ENCODE data around the gene MERTK. TPM values are rescaled to one million over a fixed set of nuclear protein-coding genes. Genes with fewer than 3 reads are reported as not detected.
"Not testable (repeated sequence)": the region's sequence is repeated elsewhere in the genome, so short reads cannot be mapped to it uniquely, and the experiment has no call there.

MERTK gene
- total RNA-seq, 1 experiment from 2014 or later: not detected

DNA sequence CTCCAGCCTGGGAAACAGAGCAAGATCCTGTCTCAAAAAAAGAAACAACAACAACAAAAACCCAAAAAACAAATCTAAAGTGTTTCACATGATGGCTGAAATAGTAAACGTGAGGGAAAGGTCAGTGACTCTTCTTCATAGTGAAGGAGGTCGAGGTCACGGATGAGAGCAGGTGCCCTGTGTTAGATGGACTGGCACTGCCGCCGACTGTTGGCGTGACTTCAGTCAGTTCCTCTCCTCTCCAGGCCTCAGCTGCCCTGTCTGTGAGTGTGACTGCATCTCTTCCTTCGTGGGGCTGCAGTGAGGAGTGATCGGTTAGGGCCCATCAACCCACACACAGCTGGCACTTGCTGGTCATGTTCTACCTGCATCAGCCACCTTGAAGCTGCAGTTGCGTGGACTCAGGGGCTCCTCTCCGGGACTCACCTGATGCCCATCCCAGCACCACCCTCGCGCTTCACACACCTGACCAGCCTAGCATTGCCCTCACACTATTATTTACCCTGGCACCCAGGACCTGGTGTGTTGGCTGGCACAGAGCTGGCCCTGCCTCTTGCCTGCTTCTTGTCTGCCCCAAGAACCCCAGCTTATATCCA, 126.6 kb downstream of the MERTK start:
- no peak overlapping the region for H3K4me3 ChIP-seq
- no peak overlapping the region for H3K27ac ChIP-seq
- H3K4me1 ChIP-seq (replicated peaks): no peaks in the 10 kb centered on the region
- no peaks in the 10 kb centered on the region for H3K36me3 ChIP-seq
- no peak for DNase-seq (ENCODE audit: low read depth in 1 of 2, low spot score in 2 of 2)
- no peaks in the 10 kb centered on the region; the same call in 1 of the 2 replicates for H3K27me3 ChIP-seq (replicated peaks)
- H3K9me3 ChIP-seq (replicated peaks): no peaks in the 10 kb centered on the region

DNA sequence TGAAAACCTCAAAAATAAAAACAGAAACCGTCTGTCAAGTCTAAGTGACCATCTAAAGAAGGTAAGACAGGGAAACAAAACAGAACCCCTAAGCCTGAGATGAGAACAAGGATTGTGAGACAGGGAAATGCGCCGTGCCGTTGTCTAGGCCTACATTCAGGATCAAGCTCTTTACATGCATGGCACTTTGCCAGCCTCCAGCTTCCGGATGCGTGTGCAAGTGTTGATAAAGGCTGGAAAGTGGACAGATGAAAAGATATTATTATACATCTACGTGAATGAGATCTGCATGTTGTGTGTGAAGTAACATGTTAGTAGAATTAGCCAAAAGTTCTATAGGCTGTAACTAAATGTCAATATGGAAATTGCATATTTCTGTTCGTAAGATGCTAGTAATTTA, 128.1 kb downstream of the MERTK start:
- DNase-seq (ENCODE audit: low read depth in 1 of 2, low spot score in 2 of 2): no peak
- Histone ChIP-seq H3K9me3 (replicated peaks) (no peaks in the 10 kb centered on the region), H3K36me3 (no peaks in the 10 kb centered on the region), H3K4me3 (no peak overlapping the region), H3K4me1 (replicated peaks) (no peaks in the 10 kb centered on the region), H3K27ac (no peak overlapping the region), H3K27me3 (replicated peaks) (no peaks in the 10 kb centered on the region; the same call in 1 of the 2 replicates)

GRCh38 chr2:112027767-112028166, 129.4 kb downstream of the MERTK start:
- H3K27me3 ChIP-seq (replicated peaks): no peaks in the 10 kb centered on the region; the same call in 1 of the 2 replicates
- DNase-seq (ENCODE audit: low read depth in 1 of 2, low spot score in 2 of 2): no peak
- H3K9me3 ChIP-seq (replicated peaks): no peaks in the 10 kb centered on the region
- no peak overlapping the region for H3K27ac ChIP-seq
- H3K4me3 ChIP-seq: no peak overlapping the region
- H3K4me1 ChIP-seq (replicated peaks): no peaks in the 10 kb centered on the region
- no peaks in the 10 kb centered on the region for H3K36me3 ChIP-seq

DNA sequence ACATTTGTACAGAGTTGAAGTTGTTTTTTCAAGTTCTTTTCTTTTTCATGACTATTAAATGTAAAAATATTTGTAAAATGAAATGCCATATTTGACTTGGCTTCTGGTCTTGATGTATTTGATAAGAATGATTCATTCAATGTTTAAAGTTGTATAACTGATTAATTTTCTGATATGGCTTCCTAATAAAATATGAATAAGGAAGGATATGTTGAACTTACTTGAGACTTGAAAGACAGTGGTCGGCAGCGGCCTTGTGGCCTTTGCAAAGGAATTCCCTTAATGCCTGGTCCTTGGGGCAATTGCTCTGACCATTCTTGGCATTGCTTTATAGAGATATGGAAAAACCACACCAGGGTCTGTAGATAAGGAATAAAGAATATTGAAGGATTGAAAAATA, 130.8 kb downstream of the MERTK start:
- no peaks in the 10 kb centered on the region for H3K36me3 ChIP-seq
- no peaks in the 10 kb centered on the region for H3K9me3 ChIP-seq (replicated peaks)
- DNase-seq (ENCODE audit: low read depth in 1 of 2, low spot score in 2 of 2): no peak
- no peaks in the 10 kb centered on the region; the same call in 1 of the 2 replicates for H3K27me3 ChIP-seq (replicated peaks)
- H3K27ac ChIP-seq: no peak overlapping the region
- H3K4me1 ChIP-seq (replicated peaks): no peaks in the 10 kb centered on the region
- no peak overlapping the region for H3K4me3 ChIP-seq

- Histone ChIP-seq H3K27me3 (replicated peaks) (no peaks in the 10 kb centered on the region; the same call in 1 of the 2 replicates), H3K36me3 (no peaks in the 10 kb centered on the region), H3K4me3 (no peak overlapping the region), H3K27ac (no peak overlapping the region), H3K9me3 (replicated peaks) (no peaks in the 10 kb centered on the region), H3K4me1 (replicated peaks) (no peaks in the 10 kb centered on the region)
- no peak for DNase-seq (ENCODE audit: low read depth in 1 of 2, low spot score in 2 of 2)
These were observed 133.2 kb downstream of the MERTK start for GRCh38 chr2:112031473-112032223.

GRCh38 chr2:112032224-112032586, 133.8 kb downstream of the MERTK start:
- no peaks in the 10 kb centered on the region for H3K9me3 ChIP-seq (replicated peaks)
- no peaks in the 10 kb centered on the region; the same call in 1 of the 2 replicates for H3K27me3 ChIP-seq (replicated peaks)
- H3K4me3 ChIP-seq: no peak overlapping the region
- DNase-seq (ENCODE audit: low read depth in 1 of 2, low spot score in 2 of 2): no peak
- H3K27ac ChIP-seq: no peak overlapping the region
- H3K4me1 ChIP-seq (replicated peaks): no peaks in the 10 kb centered on the region
- no peaks in the 10 kb centered on the region for H3K36me3 ChIP-seq

DNA sequence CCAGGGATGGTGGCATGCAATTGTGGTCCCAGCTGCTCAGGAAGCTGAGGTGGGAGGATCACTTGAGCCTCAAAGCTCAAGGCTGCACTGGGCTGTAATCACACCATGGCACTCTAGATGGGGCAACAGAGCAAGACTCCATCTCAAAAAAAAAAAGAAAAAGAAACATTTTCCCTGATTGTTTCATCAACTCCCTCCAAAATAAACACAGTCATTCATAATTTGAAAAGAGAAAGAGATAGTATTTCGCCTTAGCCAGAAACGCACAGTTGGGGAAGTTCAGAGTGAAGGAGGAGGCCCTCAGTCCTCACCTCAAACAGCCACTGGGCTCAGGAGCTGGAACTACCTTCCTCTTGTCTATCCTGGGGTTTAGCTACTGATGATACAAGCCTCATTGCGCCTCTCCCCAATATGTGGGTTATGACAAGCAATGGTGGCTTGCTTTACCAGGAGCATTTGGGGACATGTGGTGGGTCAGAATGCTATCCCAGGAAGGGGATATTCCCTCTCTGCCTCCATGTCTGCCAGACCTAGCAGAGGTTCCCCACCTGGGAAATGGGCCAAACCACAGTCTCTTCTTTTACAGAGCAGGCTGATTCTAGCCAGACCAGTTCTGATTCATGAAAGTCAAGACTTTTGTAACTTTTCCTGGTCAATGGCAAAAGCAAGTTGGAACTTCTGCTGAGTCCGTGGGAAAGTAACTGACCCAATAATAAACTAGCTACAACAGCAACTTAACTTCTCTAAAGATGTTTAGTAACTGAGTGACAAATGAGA, 134.5 kb downstream of the MERTK start:
- peaks cover 5% of the 10 kb centered on the region; the same call in 1 of the 2 replicates for H3K27me3 ChIP-seq (replicated peaks)
- no peak for DNase-seq (ENCODE audit: low read depth in 1 of 2, low spot score in 2 of 2)
- H3K9me3 ChIP-seq (replicated peaks): no peaks in the 10 kb centered on the region
- no peak overlapping the region for H3K27ac ChIP-seq
- H3K36me3 ChIP-seq: no peaks in the 10 kb centered on the region
- no peak overlapping the region for H3K4me3 ChIP-seq
- no peaks in the 10 kb centered on the region for H3K4me1 ChIP-seq (replicated peaks)

DNA sequence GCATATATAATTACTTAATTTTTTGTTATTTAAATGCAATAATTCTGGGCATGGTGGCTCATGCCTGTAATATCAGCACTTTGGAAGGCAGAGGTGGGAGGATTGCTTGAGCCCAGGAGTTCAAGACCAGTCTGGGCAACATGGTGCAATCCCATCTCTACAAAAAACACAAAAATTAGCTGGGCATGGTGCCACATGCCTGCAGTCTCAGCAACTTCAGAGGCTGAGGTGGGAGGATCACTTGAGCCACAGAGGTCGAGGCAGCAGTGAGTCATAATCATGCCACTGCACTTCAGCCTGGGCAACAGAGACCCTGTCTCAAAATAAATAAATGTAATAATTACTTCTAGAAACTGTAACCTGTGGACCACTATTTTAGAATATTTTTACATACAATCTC, 135.2 kb downstream of the MERTK start:
- Histone ChIP-seq H3K4me3 (no peak overlapping the region), H3K36me3 (no peaks in the 10 kb centered on the region), H3K9me3 (replicated peaks) (no peaks in the 10 kb centered on the region), H3K4me1 (replicated peaks) (no peaks in the 10 kb centered on the region), H3K27ac (no peak overlapping the region), H3K27me3 (replicated peaks) (peaks cover 5% of the 10 kb centered on the region; the same call in 1 of the 2 replicates)
- no peak for DNase-seq (ENCODE audit: low read depth in 1 of 2, low spot score in 2 of 2)

GRCh38 chr2:112034924-112035323, 136.5 kb downstream of the MERTK start:
- Histone ChIP-seq H3K27me3 (replicated peaks) (peaks cover 5% of the 10 kb centered on the region; the same call in 1 of the 2 replicates), H3K4me1 (replicated peaks) (no peaks in the 10 kb centered on the region), H3K36me3 (no peaks in the 10 kb centered on the region), H3K4me3 (no peak overlapping the region), H3K27ac (no peak overlapping the region), H3K9me3 (replicated peaks) (no peaks in the 10 kb centered on the region)
- no peak for DNase-seq (ENCODE audit: low read depth in 1 of 2, low spot score in 2 of 2)

DNA sequence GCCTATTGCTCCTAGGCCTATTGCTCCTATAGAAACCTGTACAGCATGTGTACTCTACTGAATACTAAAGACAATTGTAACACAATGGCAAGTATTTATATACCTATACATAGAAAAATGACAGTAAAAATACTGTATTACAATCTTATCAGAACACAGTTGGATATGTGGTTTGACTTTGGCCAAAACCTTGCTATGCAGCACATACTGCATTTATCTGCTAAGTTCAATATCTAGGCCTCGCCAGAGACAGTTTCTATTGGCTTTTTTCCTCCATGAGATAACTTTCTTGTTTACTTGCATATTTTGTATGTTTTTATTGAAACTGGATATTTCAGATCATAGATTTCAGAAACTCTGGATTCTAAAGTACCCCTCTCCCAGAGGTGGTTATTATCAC, 137.4 kb downstream of the MERTK start:
- Histone ChIP-seq H3K36me3 (no peaks in the 10 kb centered on the region), H3K9me3 (replicated peaks) (no peaks in the 10 kb centered on the region), H3K27me3 (replicated peaks) (peaks cover 5% of the 10 kb centered on the region; the same call in 1 of the 2 replicates), H3K27ac (no peak overlapping the region), H3K4me3 (no peak overlapping the region), H3K4me1 (replicated peaks) (no peaks in the 10 kb centered on the region)
- no peak for DNase-seq (ENCODE audit: low read depth in 1 of 2, low spot score in 2 of 2)

DNA sequence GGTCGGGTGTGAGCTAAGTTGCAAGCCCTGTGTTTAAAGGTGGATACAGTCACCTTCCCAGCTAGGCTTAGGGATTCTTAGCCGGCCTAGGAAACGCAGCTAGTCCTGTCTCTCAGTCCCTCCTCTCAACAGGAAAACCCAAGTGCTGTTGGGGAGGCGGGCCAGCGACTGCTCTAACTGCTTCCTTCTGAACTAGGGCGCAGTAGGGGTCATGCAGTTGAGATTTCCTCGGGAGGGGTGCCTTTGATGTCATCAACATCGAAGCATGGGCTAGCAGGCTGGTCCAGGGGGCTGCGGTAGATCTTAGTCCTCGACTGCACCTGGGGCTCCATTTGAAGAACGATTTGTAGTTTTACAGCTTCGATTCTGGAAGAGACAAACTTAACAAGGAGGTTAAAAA, 141.1 kb downstream of the MERTK start:
- H3K4me1 ChIP-seq (replicated peaks); H3K27ac ChIP-seq; H3K36me3 ChIP-seq: not testable (repeated sequence)

DNA sequence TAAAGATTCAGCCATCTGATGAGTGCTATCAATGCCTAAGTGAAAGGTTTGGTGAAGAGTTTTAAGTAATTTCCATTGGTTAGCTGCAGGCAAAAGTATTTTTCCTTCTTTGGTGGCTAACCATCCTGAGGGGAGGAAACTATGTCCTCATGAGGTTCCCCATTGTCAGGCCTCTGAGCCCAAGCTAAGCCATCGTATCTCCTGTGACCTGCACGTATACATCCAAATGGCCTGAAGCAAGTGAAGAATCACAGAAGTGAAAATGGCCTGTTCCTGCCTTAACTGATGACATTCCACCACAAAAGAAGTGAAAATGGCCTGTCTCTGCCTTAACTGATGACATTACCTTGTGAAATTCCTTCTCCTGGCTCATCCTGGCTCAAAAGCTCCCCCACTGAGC, 141.7 kb downstream of the MERTK start:
- not testable (repeated sequence) for H3K36me3 ChIP-seq; H3K4me1 ChIP-seq (replicated peaks)

More for the DNA sequence above, 141.1 kb downstream of the MERTK start:
- H3K9me3 ChIP-seq (replicated peaks); H3K27me3 ChIP-seq (replicated peaks); H3K4me3 ChIP-seq; DNase-seq (ENCODE audit: low read depth in 1 of 2, low spot score in 2 of 2): not testable (repeated sequence)

DNA sequence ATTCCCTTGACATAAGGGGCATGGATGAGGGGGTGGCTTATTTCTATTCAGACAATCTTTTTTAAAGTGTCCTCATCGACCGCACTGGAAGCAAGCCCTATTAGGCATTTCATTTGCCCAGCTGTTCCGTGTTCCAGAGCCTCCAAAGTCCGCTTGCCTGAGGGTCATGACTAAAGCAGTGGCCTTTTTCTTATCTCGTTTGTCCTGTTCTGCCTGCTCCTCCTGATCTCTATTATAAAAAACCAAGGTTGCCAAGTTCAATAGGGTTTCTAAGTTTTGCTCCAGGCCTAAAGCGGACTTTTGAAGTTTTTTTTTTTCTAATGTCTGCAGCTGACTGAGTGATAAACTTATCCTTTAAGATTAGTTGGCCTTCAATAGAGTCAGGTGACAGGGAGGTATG, 143.1 kb downstream of the MERTK start:
- not testable (repeated sequence) for H3K36me3 ChIP-seq; DNase-seq (ENCODE audit: low read depth in 1 of 2, low spot score in 2 of 2); H3K4me1 ChIP-seq (replicated peaks); H3K27ac ChIP-seq; H3K4me3 ChIP-seq; H3K9me3 ChIP-seq (replicated peaks); H3K27me3 ChIP-seq (replicated peaks)

More for the DNA sequence above, 141.7 kb downstream of the MERTK start:
- H3K27ac ChIP-seq; H3K27me3 ChIP-seq (replicated peaks); H3K4me3 ChIP-seq; H3K9me3 ChIP-seq (replicated peaks); DNase-seq (ENCODE audit: low read depth in 1 of 2, low spot score in 2 of 2): not testable (repeated sequence)
